Esophagus mucosa (tissue), 1 donor: ENCODE results near the gene ANKLE2. TPM values are rescaled to one million over a fixed set of nuclear protein-coding genes. Genes with fewer than 3 reads are reported as not detected.

Experiments
- ATAC-seq: fragments of 200-7000 bp; cut with Tn5 transposase; one replicate; pipeline ENCODE4 v1.9.1; 2020
- total RNA-seq: library from RNA; stranded (reverse); gene quantifications from one replicate; pipeline ENCODE4 v1.2.4, GENCODE V29; 2023
- donor health status: DM: yes; HTN: yes; CAD: no.

Gene ANKLE2
- total RNA-seq, 1 donor from 2014 or later: 35.8 TPM

DNA sequence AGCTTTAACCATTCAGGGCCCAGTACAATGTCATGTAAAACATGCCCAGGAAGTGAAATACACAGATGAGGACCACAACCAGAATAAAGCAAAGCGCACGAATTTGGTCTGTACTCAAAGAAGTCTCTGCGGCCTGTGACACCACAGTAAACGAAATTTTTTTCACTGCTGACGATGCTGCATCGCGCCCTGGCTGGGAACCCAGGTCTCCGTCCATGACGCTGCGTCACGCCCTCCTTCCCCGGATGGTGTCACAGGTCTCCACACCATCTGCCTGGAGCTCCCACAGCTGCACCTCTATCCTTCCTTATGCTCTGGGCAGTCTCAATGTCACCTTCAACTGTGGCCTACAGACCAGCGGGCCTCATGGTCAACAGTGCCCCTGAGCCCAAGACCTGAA is 17.8 kb downstream of the ANKLE2 start:
- ATAC-seq: no peak

DNA sequence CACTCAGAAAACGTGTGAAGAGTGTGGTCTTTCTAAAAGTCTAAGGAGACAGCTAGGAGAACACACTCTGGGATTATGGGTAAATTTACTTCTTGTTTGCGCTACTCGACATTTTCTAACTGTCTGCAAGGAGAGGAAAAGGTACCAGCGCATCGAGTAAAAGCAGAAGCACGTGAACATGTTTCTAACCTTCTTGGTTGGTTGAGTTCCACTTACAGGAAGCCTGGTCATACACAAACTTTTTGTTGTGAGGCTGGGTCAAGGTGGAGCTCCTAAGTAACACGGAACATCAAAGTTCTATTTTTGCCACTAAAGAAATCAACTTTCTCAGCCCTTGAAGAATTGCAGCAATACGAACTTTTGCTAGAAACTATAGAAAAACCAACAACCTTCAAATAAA is 20.0 kb downstream of the ANKLE2 start:
- no peak for ATAC-seq

DNA sequence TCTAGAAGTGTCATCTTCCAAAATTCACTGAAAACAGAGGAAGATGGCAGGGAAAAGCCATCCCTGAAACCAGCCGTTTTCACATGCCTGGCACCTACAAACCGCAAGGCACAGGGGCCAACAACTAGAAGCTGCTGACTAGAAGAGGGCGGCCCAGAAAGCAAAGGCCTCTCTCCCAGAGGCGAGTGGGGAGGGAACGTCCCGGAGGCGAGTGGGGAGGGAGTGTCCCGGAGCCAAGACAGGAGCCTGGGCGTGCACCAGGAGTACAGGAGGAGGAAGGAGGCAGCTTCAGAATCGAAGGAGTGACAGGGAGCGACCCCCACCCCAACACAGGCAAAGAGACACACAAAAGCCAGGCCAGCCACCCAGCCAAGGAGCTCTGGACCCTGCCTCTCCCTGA is 21.0 kb downstream of the ANKLE2 start:
- ATAC-seq: no peak

- ATAC-seq: no peak
Observed at GRCh38 chr12:132740313-132740646, 21.4 kb downstream of the ANKLE2 start.

- no peak for ATAC-seq
Observed at GRCh38 chr12:132739600-132740312, 21.9 kb downstream of the ANKLE2 start.

- ATAC-seq: peak; percentile 30
Observed at GRCh38 chr12:132736913-132737312, 24.7 kb downstream of the ANKLE2 start.

GRCh38 chr12:132736378-132736777 is 25.3 kb downstream of the ANKLE2 start:
- peak; percentile 13 for ATAC-seq

DNA sequence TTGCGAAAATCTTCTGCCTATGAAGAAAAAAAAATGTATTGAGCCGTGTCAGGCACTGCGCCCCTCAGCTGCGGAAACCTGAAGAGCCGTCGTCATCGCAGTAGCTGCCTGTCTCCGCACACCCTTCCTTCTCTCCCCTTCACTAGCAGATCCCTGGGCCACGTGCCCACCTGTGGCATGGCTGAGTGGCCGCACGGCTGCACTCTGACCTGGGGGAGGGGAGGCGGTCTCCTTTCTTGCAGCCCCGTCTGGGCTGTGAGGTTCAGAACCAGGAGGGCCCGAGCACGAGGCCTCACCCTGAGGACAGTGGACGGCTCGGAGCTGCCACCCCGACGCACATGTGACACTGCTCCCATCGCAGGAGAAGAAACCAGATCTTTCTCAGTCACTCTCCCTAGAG is 26.1 kb downstream of the ANKLE2 start:
- ATAC-seq: peak; percentile 24

DNA sequence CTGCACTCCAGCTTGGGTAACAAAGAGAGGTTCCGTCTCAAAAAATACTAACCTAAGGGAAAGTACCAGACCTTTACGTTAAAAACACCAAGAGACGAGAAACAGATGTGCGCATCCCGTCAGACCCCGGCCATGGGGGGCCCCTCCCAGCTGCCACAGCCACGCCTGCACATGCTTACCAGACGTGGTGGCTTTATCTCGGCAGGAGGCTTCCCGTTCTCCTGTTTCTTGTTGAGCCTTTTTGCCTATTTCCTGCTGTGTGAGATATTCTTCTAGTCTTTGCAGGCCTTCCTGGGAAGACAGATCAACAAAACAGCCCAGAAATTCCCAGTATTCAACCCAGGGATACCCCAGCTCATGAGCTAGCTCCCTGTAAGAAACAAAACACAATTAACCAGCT is 27.4 kb downstream of the ANKLE2 start:
- no peak for ATAC-seq

GRCh38 chr12:132731574-132731973 is 30.1 kb downstream of the ANKLE2 start:
- no peak for ATAC-seq

DNA sequence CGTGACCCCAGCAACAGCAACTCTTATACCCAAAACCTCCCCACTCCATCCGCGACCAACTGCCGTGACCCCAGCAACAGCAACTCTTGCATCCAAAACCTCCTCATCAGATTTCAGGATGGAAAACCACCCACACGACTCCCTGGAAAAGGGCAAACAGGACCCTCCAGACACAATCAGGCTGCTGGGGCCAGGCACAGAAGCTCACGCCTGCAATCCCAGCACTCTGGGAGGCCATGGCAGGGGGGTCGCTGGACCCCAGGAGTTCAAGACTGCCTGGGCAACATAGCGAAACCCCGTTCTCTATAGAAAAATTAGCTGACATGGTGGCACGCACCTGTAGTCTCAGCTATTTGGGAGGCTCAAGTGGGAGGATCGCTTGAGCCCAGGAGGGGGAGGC is 31.3 kb downstream of the ANKLE2 start:
- ATAC-seq: no peak

DNA sequence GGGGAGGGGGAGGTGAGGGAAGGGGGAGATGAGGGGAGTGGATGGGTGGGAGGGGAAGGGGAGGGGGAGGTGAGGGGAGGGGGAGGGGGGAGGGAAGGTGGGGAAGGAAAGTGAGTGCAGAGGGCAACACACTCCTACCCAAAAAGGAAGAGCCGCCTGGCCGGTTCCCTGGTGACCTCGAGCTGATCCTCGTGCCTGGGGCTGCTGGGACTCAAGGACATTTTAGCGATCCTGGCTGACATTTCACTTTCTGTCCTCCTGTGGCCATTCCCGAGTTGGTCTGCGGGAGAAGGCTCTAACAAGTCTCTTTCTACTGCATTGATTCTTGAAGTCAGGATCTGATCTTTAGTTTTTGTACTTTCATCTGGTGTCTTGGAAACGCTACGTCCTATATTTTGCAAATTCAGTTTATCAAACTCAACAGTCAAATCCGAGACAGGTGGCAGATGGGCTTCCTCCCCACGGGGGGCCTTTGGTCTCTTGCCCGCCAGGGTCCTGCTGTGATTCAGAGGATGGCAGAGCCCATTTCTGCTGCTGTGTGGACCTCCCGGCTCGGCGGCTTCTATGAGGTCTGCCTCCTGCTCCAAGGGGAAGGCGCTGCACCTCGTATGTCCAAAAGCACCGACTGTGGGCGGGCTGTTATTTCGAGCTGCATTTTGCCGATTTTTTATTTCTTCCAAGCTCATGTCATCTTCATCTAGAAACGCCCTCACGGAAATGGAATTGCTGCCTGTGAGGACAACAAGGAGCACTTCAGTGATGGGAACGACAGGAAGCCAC is 31.9 kb downstream of the ANKLE2 start:
- no peak for ATAC-seq

GRCh38 chr12:132728502-132728901 is 33.1 kb downstream of the ANKLE2 start:
- no peak for ATAC-seq

DNA sequence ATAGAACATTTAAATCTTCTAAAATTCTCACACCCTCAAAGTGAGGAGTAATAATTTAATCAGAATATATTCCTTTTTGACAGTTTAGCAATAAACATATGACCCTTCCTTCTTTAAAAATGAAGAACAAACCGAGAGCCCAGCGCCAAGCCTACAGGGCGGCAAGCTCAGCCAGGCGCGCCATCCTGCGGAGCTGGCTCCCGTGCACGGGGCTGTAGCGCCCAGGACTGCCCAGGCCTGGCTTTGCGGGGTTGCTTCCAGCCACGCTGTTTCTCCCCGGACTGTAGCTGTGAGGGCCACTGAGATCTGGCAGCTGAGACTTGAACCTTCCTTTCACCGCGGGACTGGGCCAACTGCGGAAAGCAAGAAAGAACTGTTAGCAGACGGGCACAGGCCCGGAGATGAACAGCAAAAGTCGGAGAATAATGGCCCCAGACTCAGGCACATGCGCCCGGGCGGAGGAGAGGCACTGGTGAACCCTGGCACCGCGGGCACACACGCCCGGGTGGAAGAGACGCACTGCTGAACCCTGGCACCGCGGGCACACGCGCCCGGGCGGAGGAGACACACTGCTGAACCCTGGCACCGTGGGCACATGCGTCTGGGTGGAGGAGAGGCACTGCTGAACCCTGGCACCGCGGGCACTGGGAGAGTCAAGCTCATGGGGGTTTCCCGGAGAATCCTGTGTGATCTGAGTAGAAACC is 34.4 kb downstream of the ANKLE2 start:
- ATAC-seq: peak; percentile 30

DNA sequence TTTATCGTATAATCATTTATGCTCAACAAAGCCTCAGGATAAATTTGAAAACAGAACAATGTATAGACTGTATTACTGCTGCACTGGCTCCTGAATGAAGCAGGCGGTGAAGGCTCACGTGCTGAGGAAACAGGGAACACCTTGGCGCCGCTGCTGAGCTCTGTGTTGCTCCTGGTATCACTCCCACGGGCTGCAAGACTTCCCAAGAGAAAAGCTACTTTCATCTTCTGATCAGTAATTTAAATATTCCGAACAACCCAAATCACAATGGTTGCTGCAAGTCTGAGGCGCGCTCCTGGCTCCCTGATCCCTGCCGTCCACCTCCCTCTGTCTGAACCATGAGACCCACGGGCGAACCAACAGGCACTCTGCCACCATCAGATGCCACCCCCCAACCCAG is 35.2 kb downstream of the ANKLE2 start:
- no peak for ATAC-seq

GRCh38 chr12:132724506-132725241 is 37.0 kb downstream of the ANKLE2 start:
- no peak for ATAC-seq

GRCh38 chr12:132723764-132724140 is 37.9 kb downstream of the ANKLE2 start:
- ATAC-seq: no peak

- ATAC-seq: peak; percentile 12
Observed at GRCh38 chr12:132723015-132723763, 38.4 kb downstream of the ANKLE2 start.

GRCh38 chr12:132720606-132721345 is 40.9 kb downstream of the ANKLE2 start:
- ATAC-seq: no peak

DNA sequence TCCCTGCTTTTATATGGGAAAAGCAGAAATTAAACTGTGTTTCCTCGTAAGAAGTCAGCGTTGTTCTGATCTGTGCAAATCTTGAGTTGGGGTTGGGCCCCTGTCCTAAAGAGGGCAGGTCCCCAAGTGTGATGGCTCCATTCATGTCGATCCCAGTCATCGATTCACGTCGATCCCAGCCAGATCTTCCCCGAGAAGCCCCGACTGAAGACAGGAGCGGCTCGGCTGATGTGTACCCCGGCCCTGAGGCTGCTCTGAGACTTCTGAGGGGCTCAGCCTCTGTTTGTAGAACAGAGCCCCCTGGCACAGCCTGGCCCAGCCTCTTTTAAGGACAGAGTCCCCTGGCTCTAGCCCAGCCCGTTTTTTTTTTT is 41.7 kb downstream of the ANKLE2 start:
- ATAC-seq: no peak

GRCh38 chr12:132719141-132719953 is 42.3 kb downstream of the ANKLE2 start:
- peak; percentile 16 for ATAC-seq
